Measurements from ENCODE around the gene GRK7. TPM values are rescaled to one million over a fixed set of nuclear protein-coding genes. Genes with fewer than 3 reads are reported as not detected.

The GRK7 gene
- total and polyA plus RNA-seq, 2 of the 13 experiments (the other 11 are each of a cell fraction or from before 2014, with no cell fraction given), result not detected

- TF ChIP-seq KIAA2018 (CRISPR knock-in tag; IDR thresholded peaks at IDR 0.05; ENCODE audit: borderline replicate concordance) (no peak), ZNF619 (CRISPR knock-in tag; IDR thresholded peaks at IDR 0.05) (no peak), CHD2 (IDR thresholded peaks at IDR 0.05; ENCODE audit: low read depth, low read length) (no peak), KLF12 (CRISPR knock-in tag; IDR thresholded peaks at IDR 0.05; ENCODE audit: borderline replicate concordance) (no peak), ZNF644 (CRISPR knock-in tag; IDR thresholded peaks at IDR 0.05; ENCODE audit: low read depth) (no peak), ZMYM4 (CRISPR knock-in tag; IDR thresholded peaks at IDR 0.05) (peak; percentile 59), MIER3 (CRISPR knock-in tag; IDR thresholded peaks at IDR 0.05; ENCODE audit: borderline replicate concordance) (no peak), SP2 (CRISPR knock-in tag; IDR thresholded peaks at IDR 0.05) (no peak), TAF15 (IDR thresholded peaks at IDR 0.05; ENCODE audit: low read depth, low read length, poor library complexity, severe bottlenecking) (no peak), NR0B2 (CRISPR knock-in tag; IDR thresholded peaks at IDR 0.05) (no peak), GATAD2A (CRISPR knock-in tag; IDR thresholded peaks at IDR 0.05) (peak; percentile 65), ZBTB21 (CRISPR knock-in tag; IDR thresholded peaks at IDR 0.05) (no peak), ZNF296 (CRISPR knock-in tag; conservative IDR thresholded peaks at IDR 0.05) (no peak), STAT5B (CRISPR knock-in tag; IDR thresholded peaks at IDR 0.05) (no peak), SIN3A (IDR thresholded peaks at IDR 0.05; ENCODE audit: borderline replicate concordance, low read depth, low read length) (no peak), ISL2 (CRISPR knock-in tag; IDR thresholded peaks at IDR 0.05) (no peak), ZNF629 (CRISPR knock-in tag; conservative IDR thresholded peaks at IDR 0.05) (no peak), ZNF264 (CRISPR knock-in tag; IDR thresholded peaks at IDR 0.05) (no peak), MNT (IDR thresholded peaks at IDR 0.05) (no peak), ZBTB7B (CRISPR knock-in tag; IDR thresholded peaks at IDR 0.05) (no peak)
Observed at GRCh38 chr3:141735770-141736465, 27.3 kb upstream of the GRK7 start (continued).
